Panc1 (cell line): Measurements from ENCODE around the gene ST3GAL2. TPM values are rescaled to one million over a fixed set of nuclear protein-coding genes. Genes with fewer than 3 reads are reported as not detected.
"Not testable (repeated sequence)": the region's sequence is repeated elsewhere in the genome, so short reads cannot be mapped to it uniquely, and the experiment has no call there.

Experiments used
- ATAC-seq: fragments of 200-7000 bp; cut with Tn5 transposase; 2 replicates; pipeline ENCODE4 v1.9.1; 2020; ENCODE audit warnings: mild to moderate bottlenecking, moderate library complexity
- BruUV-seq: library from RNA; stranded (reverse); fragments of 400-500 nt; replicated peaks from 2 replicates; lab custom pipeline; 2021; lab: Mats Ljungman, UMichigan
- CTCF ChIA-PET: fragments of 300-600 bp; sonication (Branson Sonifier 250); formaldehyde crosslinking; loops from one replicate; lab custom pipeline; 2022; ENCODE audit warnings: antibody characterized with exemption; lab: Charles Lee
- POLR2A ChIA-PET: fragments of 300-600 bp; sonication (Branson Sonifier 250); formaldehyde crosslinking; loops from one replicate; lab custom pipeline; 2022; ENCODE audit warnings: antibody characterized with exemption; lab: Charles Lee
- DNase-seq: peaks from one replicate; pipeline ENCODE4 v3.0.0-alpha.2; 2010; ENCODE audit warnings: low read depth, low spot score
- H3K27ac ChIP-seq: 2 replicates; pipeline ENCODE4 v1.5.1; 2011; ENCODE audit warnings: mild to moderate bottlenecking, low read length, inconsistent platforms
- H3K27me3 ChIP-seq: fragments of 200-500 bp; sonication (Bioruptor generic); 2 replicates; pipeline ENCODE4 v1.6.0; 2014; ENCODE audit warnings: low read length, inconsistent platforms; ENCODE audit not compliant: control insufficient read depth, insufficient read depth
- H3K36me3 ChIP-seq: fragments of 200-500 bp; sonication (Bioruptor generic); 2 replicates; pipeline ENCODE4 v1.5.1; 2014; ENCODE audit warnings: inconsistent platforms, mild to moderate bottlenecking, low read length, moderate library complexity; ENCODE audit not compliant: control insufficient read depth, insufficient read depth
- H3K4me1 ChIP-seq: 2 replicates; pipeline ENCODE4 v1.5.1; 2011; ENCODE audit warnings: inconsistent platforms, mild to moderate bottlenecking, low read length, moderate library complexity; ENCODE audit not compliant: control insufficient read depth, insufficient read depth
- H3K4me3 ChIP-seq, 2 experiments: 2 replicates each; pipeline ENCODE4 v1.5.1; 2011 to 2012; ENCODE audit warnings: low read depth in 2 of 2, low read length in 2 of 2, mild to moderate bottlenecking in 2 of 2, inconsistent platforms in 1 of 2, moderate library complexity in 1 of 2
- H3K9me3 ChIP-seq: fragments of 200-500 bp; sonication (Bioruptor generic); 2 replicates; pipeline ENCODE4 v1.5.1; 2014; ENCODE audit warnings: low read depth, mild to moderate bottlenecking, inconsistent platforms, low read length, moderate library complexity; ENCODE audit not compliant: control insufficient read depth, insufficient read depth
- CTCF ChIP-seq: fragments of 450-650 bp; IDR thresholded peaks from 2 replicates; pipeline ENCODE4 v1.5.1; 2017; ENCODE audit warnings: mild to moderate bottlenecking
- POLR2AphosphoS5 ChIP-seq: IDR thresholded peaks from 2 replicates; pipeline ENCODE4 v1.6.1; 2012; ENCODE audit warnings: mild to moderate bottlenecking, low read depth, low read length, moderate library complexity
- REST ChIP-seq, 2 experiments: IDR thresholded peaks; 2 replicates each; pipeline ENCODE4 v1.6.1; 2011 to 2012; ENCODE audit warnings: low read depth in 2 of 2, control low read depth in 1 of 2, low read length in 1 of 2, mild to moderate bottlenecking in 1 of 2, moderate library complexity in 1 of 2; ENCODE audit not compliant: insufficient read depth in 1 of 2
- SIN3A ChIP-seq: IDR thresholded peaks from 2 replicates; pipeline ENCODE4 v1.6.1; 2012; ENCODE audit warnings: low read depth, mild to moderate bottlenecking, low read length, moderate library complexity, borderline replicate concordance; ENCODE audit not compliant: insufficient read depth
- TCF7L2 ChIP-seq: IDR thresholded peaks from 2 replicates; pipeline ENCODE4 v1.6.1; 2011; ENCODE audit warnings: mild to moderate bottlenecking, low read depth, low read length, inconsistent platforms
- in situ Hi-C: cut with HindIII; loops from 2 replicates; pipeline ENCODE4 v1.10.0; 2016; ENCODE audit warnings: low sequenced_read_pairs, low pct_unique_long_range_greater_than_20kb
- intact Hi-C: fragments of 100-400 bp; cut with micrococcal nuclease; formaldehyde crosslinking; loops from one replicate; pipeline ENCODE4 v1.10.0; 2022; ENCODE audit not compliant: unreplicated experiment
- total RNA-seq: library from RNA; stranded (reverse); gene quantifications from one replicate; pipeline ENCODE4 v1.2.1, GENCODE V29; 2021; ENCODE audit not compliant: unreplicated experiment

Gene ST3GAL2
- total RNA-seq, 1 experiment from 2014 or later = 84.2 TPM

- in situ Hi-C loops, H3K36me3 ChIP-seq: not testable (repeated sequence)
Observed at GRCh38 chr16:70370145-70370544, 68.8 kb downstream of the ST3GAL2 start.

GRCh38 chr16:70364399-70364798 lies 74.5 kb downstream of the ST3GAL2 start:
- TF ChIP-seq POLR2AphosphoS5 = no peak
- no peak for TF ChIP-seq SIN3A
- no peak for TF ChIP-seq CTCF
- no peak for TF ChIP-seq REST (IDR thresholded peaks at IDR 0.05; ENCODE audit: insufficient read depth in 1 of 2, low read depth in 2 of 2, low read length in 1 of 2)
- no peak for TF ChIP-seq TCF7L2
- CTCF ChIA-PET = interaction anchor here (0.7 kb wide), 1 partner anchor 14 kb away, joined by 5 read pairs; no protein-coding TSS in a partner anchor
- H3K4me1 ChIP-seq = no peaks in the 10 kb centered on the region
- in situ Hi-C loops = no loop called here
- H3K36me3 ChIP-seq = peaks cover 11% of the 10 kb centered on the region; the same call in 1 of the 2 replicates
- ATAC-seq (no peak), DNase-seq (no peak)
- POLR2A ChIA-PET = interaction anchor here (0.5 kb wide), 1 partner anchor 78 kb away, joined by 11 read pairs; no protein-coding TSS in a partner anchor
- no TSS peak for BruUV-seq
- intact Hi-C loops = no loop called here
- H3K27me3 ChIP-seq = no peaks in the 10 kb centered on the region
- no peak overlapping the region for H3K4me3 ChIP-seq
- no peaks in the 10 kb centered on the region for H3K9me3 ChIP-seq
- H3K27ac ChIP-seq = no peak overlapping the region

More at GRCh38 chr16:70370145-70370544, 68.8 kb downstream of the ST3GAL2 start:
- H3K27ac ChIP-seq, H3K4me1 ChIP-seq, H3K4me3 ChIP-seq, DNase-seq, POLR2A ChIA-PET, BruUV-seq, H3K27me3 ChIP-seq, H3K9me3 ChIP-seq, intact Hi-C loops: not testable (repeated sequence)
- CTCF ChIA-PET = interaction anchor here (0.7 kb wide), 1 partner anchor 101 kb away, joined by 3 read pairs; no protein-coding TSS in a partner anchor
- 0 out of 2 replicates have a peak, but pooled peaks have one; percentile 46 for ATAC-seq
- TF ChIP-seq CTCF = peak; percentile 79
